ENCODE measurements around the gene PNMA3. TPM values are rescaled to one million over a fixed set of nuclear protein-coding genes. Genes with fewer than 3 reads are reported as not detected.

The PNMA3 gene
- total and polyA plus RNA-seq, 2 of the 4 experiments (the other 2 are of a cell fraction): 0.03 TPM; not detected in 1

GRCh38 chrX:153029875-153030274 lies 26.4 kb upstream of the PNMA3 start:
- H3K4me3 ChIP-seq (ENCODE audit: insufficient read depth, low read depth, low read length): no peak overlapping the region
- H3K36me3 ChIP-seq (ENCODE audit: control insufficient read depth, insufficient read depth, low read length): no peaks in the 10 kb centered on the region
- H3K79me1 ChIP-seq (ENCODE audit: low read depth in 1 of 2, low read length in 2 of 2): no peaks in the 10 kb centered on the region
- CTCF ChIA-PET: interaction anchor here (0.6 kb wide), 1 partner anchor 10 kb away, joined by 3 read pairs; no protein-coding TSS in a partner anchor
- H4K5ac ChIP-seq (ENCODE audit: low read depth, low read length): no peak overlapping the region
- H4K20me1 ChIP-seq (ENCODE audit: insufficient read depth, low read length): no peaks in the 10 kb centered on the region
- TF ChIP-seq MAZ (IDR thresholded peaks at IDR 0.05; ENCODE audit: borderline replicate concordance, low read depth, low read length) (no peak), RCOR1 (IDR thresholded peaks at IDR 0.05; ENCODE audit: insufficient replicate concordance, low read length) (no peak), MAFK (IDR thresholded peaks at IDR 0.05; ENCODE audit: low read depth, low read length) (no peak), POLR2A (IDR thresholded peaks at IDR 0.05; ENCODE audit: low read depth, low read length) (no peak), RAD21 (IDR thresholded peaks at IDR 0.05; ENCODE audit: low read length) (no peak), CTCF (conservative IDR thresholded peaks at IDR 0.05; ENCODE audit: low read depth, low read length) (no peak), FOS (IDR thresholded peaks at IDR 0.05; ENCODE audit: low read depth, low read length) (no peak), USF2 (IDR thresholded peaks at IDR 0.05; ENCODE audit: low read depth, low read length) (no peak), CHD1 (IDR thresholded peaks at IDR 0.05; ENCODE audit: low read depth, low read length) (no peak), BHLHE40 (IDR thresholded peaks at IDR 0.05; ENCODE audit: low read depth, low read length) (no peak), RFX5 (IDR thresholded peaks at IDR 0.05; ENCODE audit: low read depth, low read length) (no peak), CEBPB (IDR thresholded peaks at IDR 0.05; ENCODE audit: low read depth, low read length) (no peak)
- WGBS, 2 experiments (ENCODE audit: extremely low coverage in 2 of 2, insufficient read length in 1 of 2): 76% methylated on average over 4 of the region's 11 CpGs; no CpG with 5 or more reads in 1 of the 2 experiments
- no peaks in the 10 kb centered on the region; the same call in none of the 2 replicates for H3K9me3 ChIP-seq (ENCODE audit: control insufficient read depth, insufficient read depth, low read length)
- intact Hi-C loops (cut with micrococcal nuclease): loop anchor here (5.0 kb wide), 1 partner anchor 637 kb away; no protein-coding TSS in a partner anchor
- H3K4me2 ChIP-seq (ENCODE audit: low read depth, low read length): no peak overlapping the region
- ATAC-seq (ENCODE audit: low read depth): no peak
- H3K18ac ChIP-seq (ENCODE audit: low read depth, low read length): no peak overlapping the region
- H3K4ac ChIP-seq (ENCODE audit: low read depth, low read length): no peak overlapping the region
- no peak overlapping the region for H2AK5ac ChIP-seq (ENCODE audit: low read depth, low read length)
- dilution Hi-C loops (cut with HindIII; ENCODE audit: low sequenced_read_pairs, unreplicated experiment): no loop called here
- no peak overlapping the region for H2AFZ ChIP-seq (replicated peaks; ENCODE audit: low read length, poor library complexity)
- H3K14ac ChIP-seq (replicated peaks; ENCODE audit: low read depth, low read length): no peak overlapping the region
- H3K56ac ChIP-seq (ENCODE audit: extremely low read depth, insufficient read depth, low read length): no peak overlapping the region
- H4K91ac ChIP-seq (ENCODE audit: insufficient read depth, low read depth, low read length): no peak overlapping the region
- no TSS peak for BruUV-seq (replicated peaks)
- no peaks in the 10 kb centered on the region for H3K4me1 ChIP-seq (ENCODE audit: control insufficient read depth, insufficient read depth, low read length)
- POLR2A ChIA-PET (ENCODE audit: unreplicated experiment): no interaction called here
- H3K27me3 ChIP-seq (ENCODE audit: control insufficient read depth, insufficient read depth, low read length): no peaks in the 10 kb centered on the region; the same call in 1 of the 2 replicates
- no peak overlapping the region for H3K9ac ChIP-seq (ENCODE audit: low read depth, low read length)
- H2BK120ac ChIP-seq (ENCODE audit: low read depth, low read length): no peak overlapping the region
- H3K27ac ChIP-seq (ENCODE audit: insufficient read depth, low read length): no peak overlapping the region
- no peak for DNase-seq
- H2BK20ac ChIP-seq (ENCODE audit: low read depth, low read length): no peak overlapping the region
- in situ Hi-C loops (cut with MboI; ENCODE audit: low sequenced_read_pairs): loop anchor here (25.0 kb wide), 1 partner anchor 432 kb away; the partner anchor contains the start of gene HAUS7
- no peak overlapping the region for H2BK5ac ChIP-seq (ENCODE audit: low read depth, low read length, poor library complexity, severe bottlenecking)
- H2AK9ac ChIP-seq (replicated peaks; ENCODE audit: low read depth, low read length, poor library complexity): no peak overlapping the region
- no peak overlapping the region for H3K23ac ChIP-seq (ENCODE audit: low read depth, low read length)
- H3K9me1 ChIP-seq (ENCODE audit: insufficient read depth, low read length): no peaks in the 10 kb centered on the region
- no peak overlapping the region for H4K8ac ChIP-seq (ENCODE audit: low read depth in 2 of 2, low read length in 2 of 2)
- no peak overlapping the region for H2BK15ac ChIP-seq (ENCODE audit: low read depth, low read length)
